T-cell (primary cell): ENCODE results near the gene IQSEC1. TPM values are rescaled to one million over a fixed set of nuclear protein-coding genes. Genes with fewer than 3 reads are reported as not detected.
A peak's percentile ranks its signal among the peaks of the same experiment; 100 is the strongest.

Experiments used
- ATAC-seq, 4 experiments: fragments of 200-7000 bp in 3 of 4; fragments of 150-1000 bp in 1 of 4; cut with Tn5 transposase; replicated peaks in 1 of 4; 1 replicate in 3 of 4; 2 replicates in 1 of 4; pipeline ENCODE4 v1.10.0; 2021; ENCODE audit warnings: moderate library complexity in 3 of 4, mild to moderate bottlenecking in 2 of 4, moderate number of reproducible peaks in 1 of 4
- CTCF ChIA-PET, 2 donors: fragments of 300-600 bp; sonication (Branson Sonifier 250); formaldehyde crosslinking; loops; one replicate each; lab custom pipeline; 2022; ENCODE audit warnings: antibody characterized with exemption in 2 of 2; lab: Charles Lee
- POLR2A ChIA-PET, 2 donors: fragments of 300-600 bp; sonication (Branson Sonifier 250); formaldehyde crosslinking; loops; one replicate each; lab custom pipeline; 2022; ENCODE audit warnings: antibody characterized with exemption in 2 of 2; lab: Charles Lee
- DNase-seq, 35 experiments: peaks; one replicate each; pipeline versions ENCODE4 v3.0.0 to v3.0.0-alpha.2; 2013 to 2023
- H3K27ac ChIP-seq: one replicate; pipeline ENCODE4 v1.5.1; 2013; ENCODE audit warnings: low read length
- H3K27me3 ChIP-seq, 2 experiments: replicated peaks in 1 of 2; 1 replicate in 1 of 2; 2 replicates in 1 of 2; pipeline versions ENCODE4 v1.6.1 to v1.7.0; 2013; ENCODE audit warnings: low read length in 1 of 2, mixed read lengths in 1 of 2; ENCODE audit not compliant: control insufficient read depth in 2 of 2, insufficient read depth in 2 of 2; ENCODE audit errors: extremely low read depth in 1 of 2
- H3K36me3 ChIP-seq, 2 donors: 1 replicate in 1 of 2; 2 replicates in 1 of 2; pipeline versions ENCODE4 v1.6.1 to v1.7.0; 2013; ENCODE audit warnings: low read length in 1 of 2; ENCODE audit not compliant: control insufficient read depth in 2 of 2, insufficient read depth in 1 of 2; ENCODE audit errors: extremely low read depth in 1 of 2
- H3K4me1 ChIP-seq, 2 experiments: 1 replicate in 1 of 2; 2 replicates in 1 of 2; pipeline versions ENCODE4 v1.6.1 to v1.7.0; 2013; ENCODE audit warnings: low read length in 2 of 2, mixed read lengths in 1 of 2; ENCODE audit not compliant: insufficient read depth in 2 of 2, control insufficient read depth in 1 of 2; ENCODE audit errors: extremely low read depth in 1 of 2
- H3K4me3 ChIP-seq, 2 donors: 1 replicate in 1 of 2; 2 replicates in 1 of 2; pipeline versions ENCODE4 v1.5.1 to v1.7.0; 2013; ENCODE audit warnings: mild to moderate bottlenecking in 2 of 2, low read length in 1 of 2, moderate library complexity in 1 of 2; ENCODE audit not compliant: control insufficient read depth in 1 of 2; ENCODE audit errors: extremely low read depth in 1 of 2
- H3K9me3 ChIP-seq: 2 replicates; pipeline ENCODE4 v1.7.0; 2013
- H3K27ac Mint-ChIP-seq, 2 donors: one replicate each; pipeline ENCODE4 v1.8.0; 2020 to 2021; ENCODE audit warnings: mild to moderate bottlenecking in 2 of 2, mixed read lengths in 2 of 2
- H3K27me3 Mint-ChIP-seq, 2 donors: one replicate each; pipeline ENCODE4 v1.8.0; 2021 to 2022; ENCODE audit warnings: mixed read lengths in 2 of 2
- H3K36me3 Mint-ChIP-seq: one replicate; pipeline ENCODE4 v1.8.0; 2021; ENCODE audit warnings: mixed read lengths
- H3K4me1 Mint-ChIP-seq, 3 donors: one replicate each; pipeline ENCODE4 v1.8.0; 2020 to 2022; ENCODE audit warnings: mixed read lengths in 3 of 3, mild to moderate bottlenecking in 1 of 3
- H3K4me3 Mint-ChIP-seq, 3 donors: one replicate each; pipeline ENCODE4 v1.8.0; 2020 to 2022; ENCODE audit warnings: mild to moderate bottlenecking in 3 of 3, mixed read lengths in 3 of 3, moderate library complexity in 3 of 3
- H3K9me3 Mint-ChIP-seq, 3 donors: one replicate each; pipeline ENCODE4 v1.8.0; 2020 to 2022; ENCODE audit warnings: mixed read lengths in 3 of 3
- WGBS: methylation state at CpG from one replicate; pipeline ENCODE4 v1.1.5; 2013; ENCODE audit warnings: missing lambda C conversion rate; ENCODE audit not compliant: insufficient coverage; 5-methylcytosine and 5-hydroxymethylcytosine counted together
- total RNA-seq, 35 experiments: library from RNA in 6 of 35; stranded (reverse) in 6 of 35; fragments of 120-200 nt in 1 of 35; gene quantifications; one replicate each; pipeline versions ENCODE4 v1.2.1 to v1.2.4 and lab custom pipeline; 2013 to 2026

The IQSEC1 gene
- total RNA-seq, 5 donors from 2014 or later (not counting 1 experiment from before 2014, with no cell fraction given) = 73.7 to 113 (median 86.9) TPM

GRCh38 chr3:13078163-13078905 lies 5.1 kb upstream of the IQSEC1 start:
- Mint-ChIP-seq H3K36me3 (no peaks in the 10 kb centered on the region), H3K9me3 (no peaks in the 10 kb centered on the region), H3K4me3 (no peak overlapping the region), H3K27ac (no peak overlapping the region), H3K4me1 (peaks cover 10 to 19% (median 13%) of the 10 kb centered on the region in 3 donors), H3K27me3 (peaks cover 8 to 27% of the 10 kb centered on the region in 2 donors)
- Histone ChIP-seq H3K27ac (no peak overlapping the region), H3K36me3 (no peaks in the 10 kb centered on the region), H3K4me1 (peaks cover 2 to 26% of the 10 kb centered on the region in 2 experiments), H3K9me3 (no peaks in the 10 kb centered on the region), H3K27me3 (peaks cover 0 to 39% of the 10 kb centered on the region in 2 experiments), H3K4me3 (no peak overlapping the region)
- peak in 1 of 4 experiments; percentile 20 for ATAC-seq
- ChIA-PET CTCF (no interaction called here), POLR2A (no interaction called here)
- peak in 3 of 35 experiments; percentile 14 for DNase-seq
- WGBS = 63% methylated on average over 5 of the region's 12 CpGs

GRCh38 chr3:13077431-13078162 lies 4.4 kb upstream of the IQSEC1 start:
- POLR2A ChIA-PET = no interaction called here
- Mint-ChIP-seq H3K4me1 (peaks cover 13 to 22% (median 13%) of the 10 kb centered on the region in 3 donors), H3K27me3 (peaks cover 8 to 29% of the 10 kb centered on the region in 2 donors), H3K27ac (no peak overlapping the region), H3K9me3 (no peaks in the 10 kb centered on the region), H3K4me3 (no peak overlapping the region), H3K36me3 (no peaks in the 10 kb centered on the region)
- Histone ChIP-seq H3K4me3 (no peak overlapping the region), H3K9me3 (no peaks in the 10 kb centered on the region), H3K27me3 (peaks cover 0 to 44% of the 10 kb centered on the region in 2 experiments), H3K27ac (no peak overlapping the region), H3K4me1 (peaks cover 2 to 32% of the 10 kb centered on the region in 2 experiments), H3K36me3 (no peaks in the 10 kb centered on the region)
- ATAC-seq (no peak), DNase-seq (no peak)
- 73% methylated on average over 15 of the region's 21 CpGs for WGBS
- CTCF ChIA-PET = no interaction called here

GRCh38 chr3:13075986-13076654 lies 2.9 kb upstream of the IQSEC1 start:
- DNase-seq (no peak), ATAC-seq (no peak)
- ChIA-PET CTCF (no interaction called here), POLR2A (interaction anchor here (0.5 to 0.6 kb wide), 3 partner anchors 32 to 646 kb away, joined by 3 read pairs; no protein-coding TSS in a partner anchor)
- Mint-ChIP-seq H3K27me3 (peaks cover 8 to 29% of the 10 kb centered on the region in 2 donors), H3K36me3 (no peaks in the 10 kb centered on the region), H3K27ac (no peak overlapping the region), H3K4me1 (peaks cover 13 to 30% (median 14%) of the 10 kb centered on the region in 3 donors), H3K9me3 (no peaks in the 10 kb centered on the region), H3K4me3 (no peak overlapping the region)
- Histone ChIP-seq H3K4me1 (peaks cover 2 to 44% of the 10 kb centered on the region in 2 experiments), H3K9me3 (no peaks in the 10 kb centered on the region), H3K36me3 (no peaks in the 10 kb centered on the region), H3K4me3 (no peak overlapping the region), H3K27me3 (peaks cover 0 to 54% of the 10 kb centered on the region in 2 experiments), H3K27ac (no peak overlapping the region)
- WGBS = 82% methylated on average over 5 of the region's 9 CpGs

GRCh38 chr3:13075318-13075717 lies 2.1 kb upstream of the IQSEC1 start:
- DNase-seq = no peak

GRCh38 chr3:13074006-13074375 lies 762 bp upstream of the IQSEC1 start:
- H3K27ac Mint-ChIP-seq = peak overlapping the region in 1 of 2 donors; percentile 40
- Histone ChIP-seq H3K36me3 (no peaks in the 10 kb centered on the region), H3K9me3 (no peaks in the 10 kb centered on the region), H3K27ac (no peak overlapping the region), H3K4me3 (peak overlapping the region in 1 of 2 donors; percentile 9), H3K4me1 (peaks cover 12 to 61% of the 10 kb centered on the region in 2 experiments), H3K27me3 (peaks cover 0 to 52% of the 10 kb centered on the region in 2 experiments)
- 74% methylated on average over 9 of the region's 13 CpGs for WGBS
- H3K4me3 Mint-ChIP-seq = peak overlapping the region; percentile 43 to 82 (median 80)
- peaks cover 31 to 50% (median 32%) of the 10 kb centered on the region in 3 donors for H3K4me1 Mint-ChIP-seq
- ATAC-seq (no peak), DNase-seq (no peak)
- POLR2A ChIA-PET = no interaction called here
- H3K9me3 Mint-ChIP-seq = no peaks in the 10 kb centered on the region
- peaks cover 8 to 29% of the 10 kb centered on the region in 2 donors for H3K27me3 Mint-ChIP-seq
- no peaks in the 10 kb centered on the region for H3K36me3 Mint-ChIP-seq
- CTCF ChIA-PET = no interaction called here

More at GRCh38 chr3:13075318-13075717, 2.1 kb upstream of the IQSEC1 start:
- no peak for ATAC-seq
- no peaks in the 10 kb centered on the region for H3K9me3 Mint-ChIP-seq
- CTCF ChIA-PET = no interaction called here
- Histone ChIP-seq H3K36me3 (no peaks in the 10 kb centered on the region), H3K4me1 (peaks cover 2 to 50% of the 10 kb centered on the region in 2 experiments), H3K4me3 (no peak overlapping the region), H3K9me3 (no peaks in the 10 kb centered on the region), H3K27ac (no peak overlapping the region), H3K27me3 (peaks cover 0 to 54% of the 10 kb centered on the region in 2 experiments)
- no peaks in the 10 kb centered on the region for H3K36me3 Mint-ChIP-seq
- H3K4me3 Mint-ChIP-seq = no peak overlapping the region
- H3K4me1 Mint-ChIP-seq = peaks cover 18 to 37% (median 19%) of the 10 kb centered on the region in 3 donors
- no peak overlapping the region for H3K27ac Mint-ChIP-seq
- POLR2A ChIA-PET = interaction anchor here in 1 of 2 donors (0.5 kb wide), 1 partner anchor 33 kb away, joined by 3 read pairs; no protein-coding TSS in a partner anchor
- WGBS = 92% methylated on average over 2 of the region's 7 CpGs
- H3K27me3 Mint-ChIP-seq = peaks cover 8 to 29% of the 10 kb centered on the region in 2 donors
